HepG2 (cell line): Measurements from ENCODE around the gene AANAT. TPM values are rescaled to one million over a fixed set of nuclear protein-coding genes. Genes with fewer than 3 reads are reported as not detected.

Source experiments
- CREM ChIP-seq, 2 experiments: sonication (generic) in 1 of 2; formaldehyde crosslinking in 1 of 2; IDR thresholded peaks; 2 replicates each; pipeline versions ENCODE4 v1.4.0 to v1.6.1; 2016 to 2020; ENCODE audit warnings: antibody characterized with exemption in 1 of 2, mild to moderate bottlenecking in 1 of 2, missing genetic modification reagents in 1 of 2
- DMAP1 ChIP-seq: IDR thresholded peaks from 2 replicates; pipeline ENCODE4 v1.6.1; 2016
- DRAP1 ChIP-seq: IDR thresholded peaks from 2 replicates; pipeline ENCODE4 v1.6.1; 2016; ENCODE audit warnings: missing genetic modification reagents, missing compliant biosample characterization
- FOXM1 ChIP-seq: sonication (generic); formaldehyde crosslinking; IDR thresholded peaks from 2 replicates; pipeline ENCODE4 v1.5.0; 2020; ENCODE audit warnings: missing genetic modification reagents
- GLI4 ChIP-seq: sonication (generic); formaldehyde crosslinking; IDR thresholded peaks from 2 replicates; pipeline ENCODE4 v1.5.1; 2020; ENCODE audit warnings: missing genetic modification reagents, mild to moderate bottlenecking, moderate library complexity, borderline replicate concordance
- HDAC2 ChIP-seq: sonication (generic); formaldehyde crosslinking; IDR thresholded peaks from 2 replicates; pipeline ENCODE4 v1.4.0; 2020; ENCODE audit warnings: missing genetic modification reagents
- HDAC6 ChIP-seq: fragments of 200-600 bp; sonication (generic); IDR thresholded peaks from 2 replicates; pipeline ENCODE4 v1.7.0; 2017; ENCODE audit warnings: mild to moderate bottlenecking, antibody characterized with exemption, low read length, low read depth
- IKZF1 ChIP-seq: fragments of 450-650 bp; IDR thresholded peaks from 2 replicates; pipeline ENCODE4 v1.7.1; 2016
- KAT8 ChIP-seq: IDR thresholded peaks from 2 replicates; pipeline ENCODE4 v1.6.1; 2016; ENCODE audit warnings: missing genetic modification reagents, missing compliant biosample characterization
- MAX ChIP-seq: IDR thresholded peaks from 2 replicates; pipeline ENCODE4 v1.6.1; 2012; ENCODE audit warnings: inconsistent platforms
- MEF2D ChIP-seq: sonication (generic); formaldehyde crosslinking; IDR thresholded peaks from 2 replicates; pipeline ENCODE4 v1.5.1; 2020; ENCODE audit warnings: mild to moderate bottlenecking, missing genetic modification reagents
- MXI1 ChIP-seq: IDR thresholded peaks from 3 replicates; pipeline ENCODE4 v1.6.1; 2012; ENCODE audit warnings: low read depth, low read length, inconsistent platforms, borderline replicate concordance
- NFKBIZ ChIP-seq: IDR thresholded peaks from 2 replicates; pipeline ENCODE4 v1.6.1; 2018; ENCODE audit warnings: missing genetic modification reagents, missing compliant biosample characterization
- SPEN ChIP-seq: sonication (generic); formaldehyde crosslinking; IDR thresholded peaks from 2 replicates; pipeline ENCODE4 v1.5.1; 2020; ENCODE audit warnings: low read depth, mild to moderate bottlenecking, missing genetic modification reagents
- XRCC5 ChIP-seq: fragments of 200-400 bp; formaldehyde crosslinking; optimal IDR thresholded peaks from 2 replicates; pipeline ENCODE3; 2017; ENCODE audit warnings: mild to moderate bottlenecking, low read length
- YY1 ChIP-seq: IDR thresholded peaks from 2 replicates; pipeline ENCODE4 v1.6.1; 2011; ENCODE audit warnings: low read length, low read depth, moderate library complexity, mild to moderate bottlenecking; ENCODE audit not compliant: insufficient read depth, insufficient replicate concordance
- ZHX1 ChIP-seq: sonication (generic); formaldehyde crosslinking; IDR thresholded peaks from 2 replicates; pipeline ENCODE4 v1.8.1; 2022; ENCODE audit warnings: low read depth, mild to moderate bottlenecking, missing genetic modification reagents
- ZNF143 ChIP-seq: sonication (generic); formaldehyde crosslinking; IDR thresholded peaks from 2 replicates; pipeline ENCODE4 v1.4.0; 2020; ENCODE audit warnings: missing genetic modification reagents
- ZNF18 ChIP-seq: sonication (generic); formaldehyde crosslinking; IDR thresholded peaks from 2 replicates; pipeline ENCODE4 v1.8.0; 2022; ENCODE audit warnings: mild to moderate bottlenecking, missing genetic modification reagents; ENCODE audit not compliant: insufficient replicate concordance
- ZNF547 ChIP-seq: sonication (generic); formaldehyde crosslinking; IDR thresholded peaks from 2 replicates; pipeline ENCODE4 v1.5.1; 2020; ENCODE audit warnings: mild to moderate bottlenecking, missing genetic modification reagents
- ZNF768 ChIP-seq: sonication (generic); formaldehyde crosslinking; IDR thresholded peaks from 2 replicates; pipeline ENCODE4 v1.4.0; 2020; ENCODE audit warnings: missing genetic modification reagents
- ZNF891 ChIP-seq: sonication (generic); formaldehyde crosslinking; IDR thresholded peaks from 2 replicates; pipeline ENCODE4 v1.5.0; 2020; ENCODE audit warnings: mild to moderate bottlenecking, missing genetic modification reagents
- polyA plus RNA-seq, 8 experiments: library from polyadenylated mRNA; depleted of rRNA in 3 of 8; stranded (reverse) in 7 of 8; unstranded in 1 of 8; fragments of >200 nt; fragmentation: Illumina TruSeq in 4 of 8; extraction: Trizol in 4 of 8; gene quantifications; 2 replicates each; pipeline versions ENCODE4 v1.2.1 to v1.2.3, GENCODE V29; 2011 to 2016; ENCODE audit warnings: low read depth in 4 of 8, missing spikeins in 1 of 8, mixed read lengths in 1 of 8; ENCODE audit not compliant: insufficient read depth in 1 of 8
- total RNA-seq, 5 experiments: library from RNA; depleted of rRNA; stranded (reverse); fragments of >200 nt; fragmentation: Illumina TruSeq; extraction: Trizol; gene quantifications; 2 replicates each; pipeline ENCODE4 v1.2.3, GENCODE V29; 2016; ENCODE audit warnings: low read depth in 1 of 5
- TF ChIP-seq, protein P1 (sequence below): sonication (generic); formaldehyde crosslinking; IDR thresholded peaks from 2 replicates; pipeline ENCODE4 v1.4.0; 2020; ENCODE audit warnings: missing genetic modification reagents

Gene AANAT
- total and polyA plus RNA-seq, 2 of the 13 experiments (the other 11 are each of a cell fraction or from before 2014, with no cell fraction given), result 0.07 TPM; not detected in 1

DNA sequence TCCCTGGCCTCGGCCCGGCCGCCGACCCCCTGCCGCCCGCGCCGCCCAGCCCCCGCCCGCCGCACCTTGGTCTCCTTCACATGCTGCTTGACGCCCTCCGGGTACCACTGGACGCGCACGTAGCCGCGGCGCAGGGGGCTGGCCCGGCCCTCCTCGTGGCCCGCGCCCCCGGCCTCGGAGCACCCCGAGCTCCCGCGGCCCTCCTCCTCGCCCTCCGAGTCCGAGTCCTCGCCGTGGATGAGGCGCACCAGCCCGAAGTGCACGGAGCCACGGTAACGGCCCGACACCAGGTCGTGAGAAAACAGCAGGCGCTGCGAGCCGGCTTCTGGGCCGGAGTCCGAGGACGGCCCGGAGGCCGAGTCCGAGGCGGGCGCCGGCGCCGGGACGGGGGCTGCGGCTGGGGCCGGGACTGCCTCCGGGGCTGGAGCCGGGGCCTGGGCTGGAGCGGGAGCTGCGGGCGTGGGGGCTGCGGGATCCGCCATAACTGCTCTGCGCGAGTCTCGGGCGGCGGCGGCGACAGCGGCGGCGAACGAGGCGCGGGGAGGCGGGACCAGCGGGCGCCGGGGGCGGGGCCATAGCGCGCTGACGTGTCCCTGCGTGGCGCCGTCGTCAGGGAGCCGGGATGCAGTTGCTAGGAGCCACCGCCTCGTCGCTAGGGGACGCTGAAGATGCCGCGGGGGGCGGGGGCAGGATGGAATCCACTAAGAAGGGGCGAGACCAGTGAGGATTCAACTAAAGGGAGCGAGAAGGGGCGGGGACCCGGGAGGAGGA, 14.6 kb upstream of the AANAT start, which contains the start of gene UBE2O (continued):
- no peak for TF ChIP-seq ZNF18 (CRISPR knock-in tag)
- peak; percentile 77; the same call in 1 of the 2 replicates for TF ChIP-seq SPEN
- 0 out of 2 replicates have a peak, but pooled peaks have one; percentile 20 for TF ChIP-seq NFKBIZ (CRISPR knock-in tag)
- no peak for TF ChIP-seq HDAC6
- TF ChIP-seq MXI1, result peak; percentile 99
- peak; percentile 76 for TF ChIP-seq GLI4
- no peak for TF ChIP-seq MEF2D (CRISPR knock-in tag)
- TF ChIP-seq ZNF547, result peak; percentile 73; the same call in 1 of the 2 replicates
- TF ChIP-seq MAX, result peak; percentile 65
- peak; percentile 72; the same call in 1 of the 2 replicates for TF ChIP-seq HDAC2 (CRISPR knock-in tag)
- peak; percentile 63 for TF ChIP-seq XRCC5
- TF ChIP-seq ZHX1 (CRISPR knock-in tag), result peak; percentile 71; the same call in 1 of the 2 replicates
- TF ChIP-seq YY1, result peak; percentile 95
- TF ChIP-seq ZNF143, result peak; percentile 40; the same call in 1 of the 2 replicates
- peak; percentile 65 for TF ChIP-seq CREM (IDR thresholded peaks at IDR 0.05)
- no peak for TF ChIP-seq CREM (CRISPR knock-in tag; IDR thresholded peaks at IDR 0.05)
- peak; percentile 40 for TF ChIP-seq DMAP1 (CRISPR knock-in tag)
- peak; percentile 60; the same call in 1 of the 2 replicates for TF ChIP-seq DRAP1
- TF ChIP-seq ZNF768 (CRISPR knock-in tag), result no peak
- TF ChIP-seq IKZF1, result no peak
- peak; percentile 45; the same call in 1 of the 2 replicates for TF ChIP-seq KAT8
- TF ChIP-seq ZNF891 (CRISPR knock-in tag), result 0 out of 2 replicates have a peak, but pooled peaks have one; percentile 30
- TF ChIP-seq, protein P1, sequence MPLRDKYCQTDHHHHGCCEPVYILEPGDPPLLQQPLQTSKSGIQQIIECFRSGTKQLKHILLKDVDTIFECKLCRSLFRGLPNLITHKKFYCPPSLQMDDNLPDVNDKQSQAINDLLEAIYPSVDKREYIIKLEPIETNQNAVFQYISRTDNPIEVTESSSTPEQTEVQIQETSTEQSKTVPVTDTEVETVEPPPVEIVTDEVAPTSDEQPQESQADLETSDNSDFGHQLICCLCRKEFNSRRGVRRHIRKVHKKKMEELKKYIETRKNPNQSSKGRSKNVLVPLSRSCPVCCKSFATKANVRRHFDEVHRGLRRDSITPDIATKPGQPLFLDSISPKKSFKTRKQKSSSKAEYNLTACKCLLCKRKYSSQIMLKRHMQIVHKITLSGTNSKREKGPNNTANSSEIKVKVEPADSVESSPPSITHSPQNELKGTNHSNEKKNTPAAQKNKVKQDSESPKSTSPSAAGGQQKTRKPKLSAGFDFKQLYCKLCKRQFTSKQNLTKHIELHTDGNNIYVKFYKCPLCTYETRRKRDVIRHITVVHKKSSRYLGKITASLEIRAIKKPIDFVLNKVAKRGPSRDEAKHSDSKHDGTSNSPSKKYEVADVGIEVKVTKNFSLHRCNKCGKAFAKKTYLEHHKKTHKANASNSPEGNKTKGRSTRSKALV (CRISPR knock-in tag), result peak; percentile 81; the same call in 1 of the 2 replicates
- TF ChIP-seq FOXM1, result no peak
